Stimulated activated CD4-positive, alpha-beta T cell treated with anti-CD3 and anti-CD28 coated beads, TNF-alpha, amount 100 ng/mL, for 1 hour (primary cell): ENCODE data around the gene NSF.
"Not testable (repeated sequence)": the region's sequence is repeated elsewhere in the genome, so short reads cannot be mapped to it uniquely, and the experiment has no call there.

Experiments used
- DNase-seq, 3 donors: peaks; one replicate each; pipeline ENCODE4 v3.0.0-alpha.2; 2020; ENCODE audit warnings: low read depth in 3 of 3, low spot score in 1 of 3

NSF gene

DNA sequence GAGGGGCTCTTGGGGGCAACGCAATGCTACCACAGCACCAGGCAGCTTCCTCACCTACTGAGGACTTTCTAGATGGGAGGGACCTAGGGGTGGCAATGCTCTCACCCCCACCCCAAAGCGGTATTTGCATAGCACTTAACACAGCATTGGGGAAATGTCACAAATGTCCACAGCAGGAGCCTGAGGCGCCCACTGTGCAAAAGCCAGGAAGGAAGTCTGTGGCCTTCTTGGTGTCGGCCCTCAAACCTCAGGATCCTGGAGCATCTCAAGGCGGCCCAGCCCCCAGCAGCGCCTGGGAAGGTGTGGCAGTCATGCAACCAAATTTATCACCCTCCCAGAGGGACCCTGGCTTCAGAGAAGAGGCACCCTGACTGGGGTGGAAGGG is 182.7 kb downstream of the NSF start:
- DNase-seq, result no peak

DNA sequence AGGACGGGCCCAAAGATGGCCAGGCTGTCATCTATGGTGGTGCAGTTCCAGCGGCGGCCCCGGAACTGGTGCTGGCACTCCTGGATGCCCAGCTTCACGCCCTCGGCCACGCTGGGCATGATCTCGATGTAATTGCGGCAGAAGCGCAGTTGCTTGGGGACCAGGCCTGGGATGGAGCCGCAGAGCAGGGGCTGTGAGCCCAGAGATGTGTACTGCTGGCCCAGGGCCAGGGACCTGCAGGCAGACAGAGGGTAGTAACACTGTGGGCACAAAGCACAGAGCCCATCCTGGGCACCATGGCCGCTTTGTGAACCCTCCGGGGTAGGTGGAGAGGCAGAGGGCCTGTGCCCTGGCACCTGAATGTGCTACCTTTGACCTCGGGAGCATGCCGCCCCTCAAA is 183.2 kb downstream of the NSF start:
- DNase-seq, result no peak

DNA sequence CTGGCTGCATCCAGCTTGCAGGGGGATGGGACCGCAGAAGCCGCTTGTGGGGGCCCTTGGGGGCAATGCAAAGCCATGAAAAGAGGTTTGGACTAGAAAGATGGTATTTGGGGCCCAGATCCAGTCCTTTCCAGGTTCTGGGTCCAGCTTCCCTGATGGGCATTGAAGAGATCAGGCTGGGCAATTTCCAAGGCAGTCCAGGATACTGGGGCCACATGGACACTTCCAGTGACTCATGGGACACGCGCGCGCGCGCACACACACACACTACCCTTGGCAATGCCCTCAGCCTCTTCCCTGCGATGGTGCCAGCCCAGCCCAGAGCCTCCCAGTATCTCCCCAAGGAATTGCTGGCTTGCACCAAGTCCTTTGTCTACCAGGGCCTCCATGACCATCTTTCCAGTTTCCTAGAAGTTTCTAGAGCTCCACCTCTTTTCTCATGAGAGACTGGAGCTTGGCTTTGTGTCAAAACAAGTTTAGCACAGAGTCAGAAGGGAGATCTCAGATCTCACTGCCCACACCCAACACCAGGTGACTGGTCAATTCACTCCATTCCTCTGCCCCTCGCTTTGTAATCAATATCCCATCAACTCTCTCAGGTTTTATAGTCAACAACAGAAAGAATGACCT is 183.8 kb downstream of the NSF start:
- DNase-seq, result no peak

DNA sequence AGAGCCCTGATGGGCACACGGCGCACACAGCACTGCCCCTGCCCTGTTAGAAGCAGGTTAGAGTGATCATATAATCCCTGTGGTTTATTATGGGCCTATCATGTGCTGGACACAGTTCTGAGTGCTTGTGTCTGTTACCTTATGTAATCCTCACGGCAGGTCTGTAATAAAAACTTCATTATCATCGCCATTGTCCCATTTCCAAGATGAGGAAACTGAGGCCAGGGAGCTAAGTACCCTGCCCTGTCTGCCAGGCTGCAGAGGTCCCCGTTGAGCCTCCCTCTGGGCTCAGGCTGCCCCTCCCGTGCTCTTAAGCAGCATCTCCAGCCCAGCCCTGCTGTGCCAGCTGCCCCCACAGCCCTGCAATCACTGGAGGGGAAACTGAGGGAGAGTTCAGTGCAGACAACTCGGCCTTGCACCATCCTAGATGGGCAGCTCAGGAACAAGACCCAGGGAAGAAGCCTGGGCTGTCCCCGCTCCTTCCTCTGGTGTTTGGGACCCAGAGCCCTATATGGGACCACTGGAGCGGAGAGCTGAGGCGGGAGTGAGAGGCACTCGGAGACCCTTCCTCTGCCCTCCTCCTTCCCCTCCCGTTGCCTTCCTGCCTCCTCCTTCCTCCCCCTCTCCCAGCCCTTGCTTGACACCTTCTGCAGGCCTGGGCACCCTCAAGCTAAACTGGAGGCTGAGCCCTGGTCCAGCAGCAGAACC is 186.0 kb downstream of the NSF start:
- no peak for DNase-seq

DNA sequence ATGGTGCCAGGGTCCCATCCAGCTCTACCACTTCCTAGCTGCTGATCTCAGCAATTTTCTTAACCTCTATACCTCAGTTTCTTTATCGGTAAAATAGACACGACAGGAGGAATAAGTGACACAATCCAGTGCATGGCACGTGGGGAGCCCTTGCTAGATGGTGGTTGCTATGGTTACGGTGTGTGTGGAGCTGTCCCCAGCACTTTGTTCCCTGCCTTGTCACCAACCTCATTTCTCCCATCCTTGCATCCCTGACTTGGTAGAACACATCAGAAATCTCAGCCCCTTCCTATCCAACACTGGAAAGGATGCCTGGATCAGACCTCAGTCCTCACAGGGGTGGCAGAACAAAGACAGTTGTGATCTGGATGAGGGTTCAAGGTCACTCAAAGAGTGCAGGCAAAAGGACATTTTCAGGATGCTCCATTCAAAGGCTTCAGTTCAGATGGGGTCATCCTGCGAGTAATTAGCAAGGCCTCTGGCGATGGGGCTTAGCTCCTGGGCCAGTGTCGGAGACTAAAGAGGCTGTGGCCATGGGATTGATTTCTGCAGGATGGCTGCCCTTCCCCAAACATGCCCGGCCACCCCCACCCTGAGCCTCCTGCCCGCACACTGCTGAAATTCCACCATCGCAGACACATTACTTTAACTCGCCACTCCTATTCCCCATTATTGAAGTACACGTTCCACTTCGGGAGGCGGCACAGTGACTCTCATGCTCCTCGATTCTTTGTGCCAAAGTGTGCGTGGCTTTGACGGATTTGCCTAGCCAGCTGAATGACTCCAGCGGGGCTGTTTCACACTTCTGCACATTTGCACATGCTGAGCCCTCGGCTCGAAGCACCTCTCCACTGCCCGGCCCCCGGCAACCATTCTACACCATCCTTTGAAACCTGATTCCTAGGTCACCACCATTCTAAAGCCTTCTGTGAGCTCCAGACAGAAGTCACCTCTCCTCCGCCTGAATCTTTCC is 187.8 kb downstream of the NSF start:
- DNase-seq, result no peak

DNA sequence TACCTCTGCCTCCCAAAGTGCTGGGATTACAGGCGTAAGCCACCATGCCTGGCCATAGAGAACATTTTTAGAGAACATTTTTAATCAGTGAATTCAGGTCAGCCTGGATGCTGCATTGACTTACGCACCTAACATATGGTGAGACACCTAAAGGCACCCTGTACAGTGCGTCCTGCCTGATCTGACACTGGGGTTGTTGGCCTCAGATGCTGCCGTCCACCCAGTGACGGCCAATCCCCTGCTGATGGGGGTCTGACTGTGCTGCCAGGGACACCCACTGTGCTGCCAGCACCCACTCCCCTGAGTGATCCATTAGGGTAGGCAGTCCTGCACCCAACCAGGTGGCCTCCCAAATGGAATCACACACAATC is 189.5 kb downstream of the NSF start:
- no peak for DNase-seq

DNA sequence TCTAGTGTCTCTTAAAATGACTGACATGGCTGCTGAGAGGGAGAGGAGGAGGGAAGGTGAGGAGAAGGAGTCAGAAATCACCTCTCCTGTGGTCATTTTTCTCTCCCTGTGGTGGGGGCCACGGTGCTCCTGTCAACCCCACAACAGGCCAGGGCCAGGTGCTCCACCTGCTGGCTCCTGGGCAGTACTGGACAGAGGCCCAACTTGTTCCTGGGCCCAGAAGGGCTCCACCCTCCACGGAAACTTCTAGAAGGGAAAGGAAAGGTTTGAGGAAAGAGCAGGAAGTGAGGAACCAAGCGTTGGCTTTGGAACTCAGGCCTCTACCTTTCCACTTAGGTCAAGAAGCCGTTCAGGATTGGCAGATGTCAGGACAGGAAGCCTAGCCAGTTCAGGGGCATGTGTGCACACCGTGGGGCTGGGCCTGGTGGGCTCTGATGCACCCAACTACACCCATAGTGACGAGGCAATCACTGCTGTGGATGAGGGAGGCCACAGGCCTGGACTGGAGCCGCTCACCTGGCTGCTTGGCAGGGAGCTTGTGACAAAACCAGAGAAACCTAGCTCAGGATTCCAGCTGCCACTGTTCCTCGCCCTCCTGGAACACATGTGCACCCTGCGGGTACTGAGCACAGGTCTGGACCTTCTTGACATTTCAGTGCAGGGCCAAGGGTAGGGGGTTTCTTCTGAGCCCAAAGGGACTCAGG is 191.9 kb downstream of the NSF start:
- no peak for DNase-seq

DNA sequence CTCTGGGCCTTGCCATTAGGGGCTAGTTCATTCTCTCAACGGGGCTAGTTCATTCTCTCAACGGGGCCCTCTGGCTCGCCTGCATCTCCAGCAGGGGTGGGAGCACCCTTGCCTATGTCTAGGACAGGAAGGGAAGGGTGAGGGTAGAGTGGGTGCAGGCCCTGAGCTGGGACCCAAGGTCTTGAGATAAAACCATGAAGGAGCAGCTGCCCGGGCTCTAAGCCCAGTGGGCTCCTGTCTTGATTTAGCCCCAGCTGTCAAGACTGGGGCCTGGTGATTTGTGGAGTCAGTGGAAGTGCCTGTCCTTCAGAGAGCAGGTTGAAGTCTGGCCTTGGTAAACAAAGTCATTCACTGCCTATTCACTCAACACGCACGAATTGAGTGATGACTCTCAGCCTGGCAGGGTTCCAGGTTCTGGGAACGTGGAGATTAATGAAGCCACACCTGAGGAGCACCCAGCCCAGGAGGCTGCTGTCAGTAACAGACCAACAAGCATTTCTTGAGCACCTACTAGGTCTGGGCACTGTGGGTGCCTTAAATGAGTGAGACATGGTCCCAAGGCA is 192.6 kb downstream of the NSF start:
- DNase-seq, result no peak

DNA sequence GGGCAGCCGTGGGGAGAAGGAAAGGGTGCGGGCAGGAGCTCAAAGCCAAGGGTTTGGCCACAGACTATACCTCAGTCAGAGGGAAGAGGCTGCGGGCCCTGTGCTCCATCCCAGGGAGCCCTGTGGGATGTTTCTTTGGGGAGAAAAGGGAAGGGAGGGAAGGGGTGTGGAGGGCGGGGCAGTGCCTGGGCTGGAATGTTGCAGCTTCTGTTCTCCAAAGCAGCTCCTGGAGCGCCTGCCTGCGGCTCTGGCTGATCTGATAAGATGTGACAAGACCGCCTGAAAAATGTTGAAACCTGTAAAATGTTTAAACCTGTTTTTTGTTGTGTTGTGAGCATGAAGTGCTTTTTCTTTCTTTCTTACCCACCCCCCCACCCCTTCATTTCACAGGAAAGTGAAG is 195.2 kb downstream of the NSF start:
- DNase-seq, result no peak

DNA sequence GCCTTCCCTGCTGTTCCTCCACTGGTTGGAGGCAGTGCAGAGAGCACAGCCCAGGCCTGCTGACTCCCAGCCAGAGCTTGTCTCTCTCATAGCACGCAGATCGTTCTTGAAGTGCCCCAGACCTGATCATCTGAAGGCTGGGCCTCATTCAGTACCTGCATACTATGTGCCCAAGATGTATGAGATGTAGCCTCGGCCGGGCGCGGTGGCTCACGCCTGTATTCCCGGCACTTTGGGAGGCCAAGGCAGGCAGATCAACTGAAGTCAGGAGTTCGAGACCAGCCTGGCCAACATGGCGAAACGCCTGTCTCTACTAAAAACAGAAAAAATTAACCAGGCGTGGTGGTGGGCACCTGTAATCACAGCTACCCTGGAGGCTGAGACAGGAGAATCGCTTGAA is 197.0 kb downstream of the NSF start:
- no peak for DNase-seq

DNA sequence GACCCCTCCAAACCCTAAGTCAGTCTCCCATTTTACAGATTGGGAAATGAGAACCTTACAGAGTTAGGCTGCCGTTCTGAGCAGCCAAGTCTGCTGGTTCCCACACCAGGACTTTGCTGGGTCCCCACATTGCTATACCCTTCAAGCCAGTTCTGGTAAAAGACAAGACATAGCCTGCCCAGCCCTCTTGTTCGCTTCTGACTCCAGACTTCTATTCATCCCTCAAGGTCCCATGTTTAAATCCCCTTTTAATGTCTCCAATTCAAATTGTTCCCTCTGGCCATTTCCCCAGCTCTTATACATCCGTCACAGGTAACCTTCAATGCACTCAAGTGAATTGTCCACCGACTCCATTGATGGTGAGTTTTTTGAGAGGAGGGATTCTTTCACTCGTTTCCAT is 197.8 kb downstream of the NSF start:
- no peak for DNase-seq

DNA sequence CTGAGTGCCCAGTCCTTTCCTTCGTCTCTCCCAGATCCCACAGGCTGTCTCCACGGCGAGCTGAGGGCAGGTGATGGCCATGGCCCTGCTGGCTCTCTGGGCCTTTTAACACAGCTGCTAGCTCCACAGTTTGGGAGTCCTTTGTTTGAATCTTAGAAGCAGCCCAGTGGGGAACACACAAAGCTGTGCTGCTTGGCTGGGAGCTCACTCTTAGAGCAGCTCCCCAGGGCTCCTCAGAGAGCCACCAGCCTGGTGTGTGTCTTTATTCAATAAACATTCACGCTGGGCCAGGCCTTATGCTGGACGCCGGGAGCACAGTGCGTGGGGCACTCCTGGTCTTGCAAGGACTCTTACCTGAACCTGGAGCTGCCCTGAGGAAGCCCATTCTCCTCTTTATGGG is 198.3 kb downstream of the NSF start:
- no peak for DNase-seq

DNA sequence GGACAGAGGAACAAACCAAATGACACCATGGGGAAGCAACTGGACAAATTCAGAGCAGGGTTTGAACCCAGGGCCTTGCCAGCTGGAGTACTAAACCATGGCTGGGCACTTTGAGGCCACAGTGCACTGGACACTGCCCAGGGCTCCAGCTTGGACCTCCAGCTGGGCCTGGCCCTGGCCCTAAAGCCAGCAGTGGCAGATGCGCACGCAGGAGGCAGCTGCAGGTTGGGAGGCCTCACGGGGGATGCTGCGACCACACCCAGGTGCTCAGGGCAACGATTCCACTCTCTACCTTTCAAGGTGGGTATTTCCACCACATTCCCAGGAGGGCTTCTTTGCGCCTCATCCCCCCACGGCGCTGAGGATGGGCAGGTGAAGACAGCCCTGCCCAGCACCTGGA is 199.1 kb downstream of the NSF start:
- no peak for DNase-seq

DNA sequence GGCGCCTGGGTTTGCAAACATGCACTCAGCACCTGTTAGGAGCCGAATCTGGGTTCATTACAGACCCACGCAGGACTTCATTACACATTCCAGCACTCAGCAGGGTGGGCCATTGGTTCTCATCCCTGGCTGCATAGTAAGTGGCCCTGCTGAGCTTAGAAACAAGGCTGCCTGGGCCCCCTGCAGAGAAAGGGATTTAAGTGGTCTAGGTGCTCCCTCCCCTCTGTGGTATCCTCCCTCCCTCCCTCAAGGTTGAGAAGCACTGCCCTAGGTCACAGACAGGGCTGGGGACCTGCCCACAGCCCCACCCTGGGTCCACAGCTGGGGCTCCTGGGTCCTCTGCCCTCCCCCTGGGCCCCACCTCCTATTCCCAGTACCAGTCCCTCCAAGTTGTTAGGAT is 199.7 kb downstream of the NSF start:
- DNase-seq, result no peak

DNA sequence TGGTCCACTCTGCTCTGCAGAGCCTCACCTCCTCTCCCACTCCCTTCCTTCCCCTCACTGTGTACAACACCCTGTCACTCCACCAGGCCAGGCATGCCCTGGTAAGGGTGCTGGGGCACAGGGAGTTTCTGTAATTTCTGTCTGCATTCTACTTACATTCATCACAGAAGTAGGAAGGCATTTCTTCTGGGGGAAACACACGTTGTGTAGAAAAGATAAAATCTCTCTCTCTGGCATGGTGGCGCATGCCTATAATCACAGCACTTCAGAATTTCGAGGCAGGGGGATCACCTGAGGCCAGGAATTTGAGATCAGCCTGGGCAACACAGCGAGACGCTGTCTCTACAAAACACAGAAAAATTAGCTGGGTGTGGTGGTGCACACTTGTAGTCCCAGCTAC is 201.1 kb downstream of the NSF start:
- no peak for DNase-seq

DNA sequence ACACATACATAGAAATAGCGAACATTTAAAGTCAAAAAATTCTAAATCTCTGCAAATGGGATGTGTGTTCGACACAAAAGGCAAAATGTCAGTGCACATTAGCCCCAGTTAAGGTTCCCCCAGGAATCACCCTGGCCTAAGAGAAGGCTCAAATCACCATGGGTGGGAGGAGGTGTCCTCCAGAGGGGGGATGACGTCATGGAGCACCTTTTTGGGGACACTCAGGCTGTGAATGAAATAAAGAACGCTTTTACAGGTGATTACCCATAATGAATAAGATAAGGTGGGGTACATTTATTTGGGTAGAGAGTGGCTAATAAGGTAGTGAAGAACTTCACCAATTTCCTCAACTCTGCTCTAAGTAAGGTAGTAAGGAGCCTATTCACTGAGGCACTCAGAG is 201.6 kb downstream of the NSF start:
- no peak for DNase-seq

DNA sequence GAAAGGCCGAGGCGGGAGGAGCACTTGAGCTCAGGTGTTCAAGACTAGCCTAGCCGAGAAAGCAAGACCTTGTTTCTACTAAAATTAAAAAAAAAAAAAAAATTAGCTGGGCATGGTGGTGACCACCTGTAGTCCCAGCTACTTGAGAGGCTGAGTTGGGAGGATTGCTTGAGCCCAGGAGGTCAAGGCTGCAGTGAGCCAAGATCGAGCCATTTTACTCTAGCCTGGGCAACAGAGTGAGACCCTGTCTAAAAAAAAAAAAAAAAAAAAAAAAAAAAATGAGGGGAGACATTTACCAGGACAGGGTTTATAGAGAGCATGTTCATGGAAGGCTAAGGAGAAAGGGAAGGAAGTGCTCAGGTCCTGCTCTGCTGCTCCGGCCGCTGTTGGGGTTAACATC is 202.6 kb downstream of the NSF start:
- DNase-seq, result not testable (repeated sequence)

DNA sequence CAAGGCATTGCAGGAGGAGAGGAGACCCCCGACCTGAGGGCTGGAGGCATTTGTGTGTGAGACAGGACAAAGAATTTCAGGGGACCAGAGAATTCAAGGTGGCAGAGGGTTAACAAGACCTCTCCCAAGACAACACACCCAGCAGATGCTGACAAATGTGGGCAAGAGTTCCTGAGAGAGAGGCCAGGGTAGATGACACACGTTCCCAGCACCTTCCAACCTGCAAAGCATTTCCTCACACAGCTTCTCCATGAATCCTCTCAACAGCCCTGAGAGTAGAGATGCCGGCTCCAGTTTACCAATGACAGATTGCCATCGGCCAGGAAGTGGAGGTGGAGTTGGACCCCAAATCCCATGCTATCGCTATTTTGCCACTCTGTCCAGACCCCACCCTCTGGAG is 203.1 kb downstream of the NSF start:
- no peak for DNase-seq

DNA sequence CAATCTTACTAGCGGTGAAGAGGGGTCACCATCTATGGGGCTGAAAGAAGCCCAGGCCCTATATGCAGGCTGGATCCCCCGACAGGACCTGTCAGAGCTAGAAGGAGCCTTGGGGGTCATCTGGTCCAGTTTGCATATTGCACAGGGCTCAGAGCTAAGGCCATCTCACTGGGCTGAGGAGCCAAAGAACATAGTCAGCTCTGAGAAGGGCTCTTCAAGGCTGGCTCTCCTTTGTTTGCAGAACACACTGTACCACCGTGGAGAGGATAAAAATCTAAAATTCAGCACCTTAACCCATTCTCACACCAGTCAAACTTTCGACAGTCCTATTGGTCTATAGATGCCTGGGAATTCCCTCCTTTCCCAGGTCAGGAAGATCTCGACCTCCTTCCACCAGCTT is 203.8 kb downstream of the NSF start:
- DNase-seq, result no peak

DNA sequence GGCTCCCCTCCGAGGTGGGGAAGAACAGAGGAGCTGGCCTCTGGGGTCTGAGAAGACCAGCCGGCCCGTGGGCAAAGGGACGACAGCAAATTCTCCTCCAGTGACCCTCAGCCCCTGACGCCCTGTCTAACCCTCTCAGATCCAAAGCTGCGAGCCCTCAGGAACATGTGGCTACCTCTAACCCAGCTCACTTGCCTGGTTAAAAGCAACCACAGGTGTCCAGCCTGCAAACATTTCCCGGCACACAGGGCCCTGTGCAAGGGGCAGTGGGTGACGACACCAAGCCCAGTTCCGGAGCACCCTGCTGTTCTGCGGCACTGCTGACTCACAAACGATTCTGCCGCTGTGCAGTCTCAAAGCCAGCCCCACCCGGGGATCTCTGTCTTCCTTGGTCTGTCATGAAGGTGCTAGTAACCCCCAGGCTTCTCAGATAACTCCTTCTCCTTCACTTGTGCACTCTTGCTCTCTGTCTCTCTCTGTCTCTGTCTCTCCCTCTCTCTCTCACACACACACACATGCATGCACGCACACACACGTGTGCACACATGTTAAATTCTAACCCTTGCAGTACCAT is 205.0 kb downstream of the NSF start:
- DNase-seq, result no peak

DNA sequence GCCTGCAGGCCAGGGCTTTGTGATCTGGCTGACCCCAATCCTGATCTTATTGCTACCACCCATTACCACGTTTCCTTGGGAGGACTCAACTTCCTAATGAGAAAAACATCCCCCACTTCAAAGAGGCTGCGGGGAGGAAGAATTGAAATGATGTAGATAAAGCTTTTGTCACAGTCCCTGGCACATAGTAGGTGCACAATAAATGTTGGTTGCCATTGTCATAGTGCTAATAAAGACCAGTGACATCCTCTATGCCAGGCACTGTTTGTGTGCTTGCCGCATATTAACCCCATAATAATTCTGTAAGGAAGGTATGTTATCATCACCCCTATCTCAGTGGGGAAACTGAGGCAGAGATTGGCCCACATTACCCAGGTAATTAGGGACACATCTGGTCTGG is 205.6 kb downstream of the NSF start:
- DNase-seq, result no peak
